ENCODE data around the gene FOXF2.
"Not testable (repeated sequence)": the region's sequence is repeated elsewhere in the genome, so short reads cannot be mapped to it uniquely, and the experiment has no call there.

FOXF2 gene

DNA sequence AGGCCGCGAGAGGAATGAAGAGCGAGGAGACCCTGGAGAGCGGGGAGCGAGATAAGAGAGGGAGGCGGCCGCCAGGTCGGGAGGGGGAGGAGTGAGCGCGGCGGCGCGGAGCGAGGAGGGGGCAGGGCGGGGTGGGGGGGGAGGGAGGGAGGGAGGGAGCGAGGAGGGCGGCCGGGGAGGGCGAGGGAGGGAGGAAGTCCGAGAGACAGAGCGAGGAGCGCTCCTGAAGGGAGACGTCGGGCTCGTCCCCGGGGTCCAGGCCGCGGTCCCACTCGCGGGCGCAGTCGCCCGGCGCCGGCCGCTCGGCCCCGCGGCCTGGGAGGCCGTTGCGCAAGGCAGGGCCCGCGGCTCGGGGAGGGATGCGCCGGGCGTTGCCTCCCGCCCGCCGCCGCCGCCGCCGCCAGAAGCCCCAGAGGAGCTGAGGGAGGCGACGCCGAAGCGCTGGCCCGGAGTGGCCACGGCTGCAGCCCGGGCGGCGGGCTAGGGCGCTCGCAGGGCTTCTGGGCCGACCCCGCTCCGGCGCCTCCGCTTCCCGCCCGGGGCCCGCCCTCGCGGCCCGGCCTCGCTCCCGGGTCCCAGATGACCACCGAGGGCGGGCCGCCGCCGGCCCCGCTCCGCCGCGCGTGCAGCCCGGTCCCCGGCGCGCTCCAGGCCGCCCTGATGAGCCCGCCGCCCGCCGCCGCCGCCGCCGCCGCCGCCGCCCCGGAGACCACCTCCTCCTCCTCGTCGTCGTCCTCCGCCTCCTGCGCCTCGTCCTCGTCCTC lies at the start of gene FOXF2:
FOXF2 (plus strand) TSS at position 208 of the 764 bp plus-strand sequence; CDS start at position 580, 372 bp downstream.
- DNase-seq, result no peak

DNA sequence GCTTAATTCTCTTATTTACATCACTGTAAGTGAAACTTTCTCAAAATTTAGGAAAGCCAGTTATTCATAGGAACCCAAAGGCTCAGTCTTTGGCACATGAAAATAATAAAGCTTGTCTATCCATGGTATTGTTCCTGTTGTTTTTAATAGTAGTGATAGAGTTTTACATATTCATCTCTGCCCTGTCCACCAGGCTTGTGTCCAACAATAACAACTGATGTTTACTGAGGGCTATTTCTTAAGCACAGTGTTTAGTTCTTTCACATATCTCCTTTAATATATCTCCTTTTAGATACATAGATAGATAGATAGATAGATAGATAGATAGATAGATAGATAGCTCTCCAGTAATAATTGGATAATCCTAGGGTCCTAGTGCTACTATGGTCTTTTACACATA lies 43.3 kb upstream of the FOXF2 start:
- no peak for DNase-seq

DNA sequence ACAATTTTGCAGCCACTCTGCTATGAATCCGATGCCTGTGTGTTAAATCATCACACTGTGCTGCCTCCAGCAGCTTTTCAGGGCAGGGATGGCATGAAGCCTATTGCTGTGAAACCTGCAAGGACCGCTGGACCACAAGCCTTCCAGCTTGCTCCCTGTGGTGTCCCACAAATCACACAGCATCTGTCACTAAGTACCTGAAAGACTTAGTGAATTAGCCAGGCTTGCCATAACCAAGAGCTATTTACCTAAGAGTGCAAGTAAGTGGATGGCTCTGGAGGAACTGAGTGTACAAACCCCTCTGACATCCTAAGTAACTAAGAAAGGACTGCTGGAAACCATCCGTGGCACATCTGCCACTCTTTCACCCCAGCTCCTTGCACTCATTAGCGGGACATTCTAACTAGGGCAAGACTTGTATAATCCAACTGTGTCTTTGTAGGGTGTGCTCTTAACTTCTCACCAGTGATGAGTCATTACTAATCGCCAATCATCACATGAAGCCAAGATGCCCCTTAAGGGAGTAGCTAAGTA lies 42.8 kb upstream of the FOXF2 start:
- no peak for DNase-seq

DNA sequence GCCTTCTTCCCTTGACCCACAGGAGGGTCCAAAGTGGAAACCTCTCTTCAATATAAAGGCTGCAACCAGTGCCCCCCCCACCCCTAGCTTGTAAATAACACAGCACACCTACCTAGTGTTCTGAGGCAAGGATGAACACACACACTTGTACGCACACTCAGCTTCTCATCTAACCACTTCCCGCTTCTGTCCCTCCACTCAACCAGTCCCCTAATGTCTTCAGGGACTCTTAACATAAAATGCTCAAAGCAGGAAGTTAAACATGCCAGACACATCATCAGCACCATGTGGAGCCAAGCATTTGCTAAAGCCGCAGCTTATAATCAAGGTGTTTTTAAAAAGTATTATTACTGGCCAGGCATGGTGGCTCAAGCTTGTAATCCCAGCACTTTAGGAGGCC lies 42.2 kb upstream of the FOXF2 start:
- no peak for DNase-seq

DNA sequence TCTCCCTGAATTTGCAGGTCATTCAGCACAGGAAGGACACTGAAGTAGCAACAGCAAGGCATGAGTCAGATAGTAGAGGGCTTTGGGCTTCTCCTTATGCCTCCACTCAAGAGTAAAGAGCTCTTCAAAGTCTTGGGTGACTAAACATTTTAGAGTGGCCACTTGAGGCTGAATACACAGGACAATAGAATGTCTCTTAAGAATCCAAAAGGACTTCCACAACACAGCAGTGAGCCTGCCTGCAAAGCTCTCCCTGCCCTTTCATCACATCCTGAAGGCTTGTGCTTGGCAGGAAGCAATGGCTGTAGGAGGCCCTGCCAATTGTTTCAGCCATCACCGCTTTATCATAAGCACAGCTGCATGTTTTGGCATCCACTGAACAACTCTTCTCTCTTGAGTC lies 40.7 kb upstream of the FOXF2 start:
- no peak for DNase-seq

DNA sequence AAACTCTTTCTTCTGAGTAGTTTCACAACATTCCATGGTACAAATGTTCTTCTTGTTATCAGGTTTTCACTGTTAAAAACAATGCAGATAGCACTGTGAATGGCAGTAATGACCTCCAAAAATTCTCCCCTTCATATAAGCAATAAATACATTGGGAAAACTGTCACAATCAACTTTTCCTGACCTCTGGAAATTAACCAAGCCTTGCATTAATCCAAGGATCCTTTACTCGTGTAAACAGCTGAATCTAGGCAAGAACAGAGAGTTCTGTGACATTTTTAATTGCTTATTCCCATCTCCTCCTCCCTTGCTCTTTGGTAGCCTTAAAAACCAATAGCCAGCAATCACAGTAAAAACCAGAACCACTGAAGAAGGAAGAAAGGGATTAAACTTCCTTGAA lies 39.7 kb upstream of the FOXF2 start:
- DNase-seq, result no peak

DNA sequence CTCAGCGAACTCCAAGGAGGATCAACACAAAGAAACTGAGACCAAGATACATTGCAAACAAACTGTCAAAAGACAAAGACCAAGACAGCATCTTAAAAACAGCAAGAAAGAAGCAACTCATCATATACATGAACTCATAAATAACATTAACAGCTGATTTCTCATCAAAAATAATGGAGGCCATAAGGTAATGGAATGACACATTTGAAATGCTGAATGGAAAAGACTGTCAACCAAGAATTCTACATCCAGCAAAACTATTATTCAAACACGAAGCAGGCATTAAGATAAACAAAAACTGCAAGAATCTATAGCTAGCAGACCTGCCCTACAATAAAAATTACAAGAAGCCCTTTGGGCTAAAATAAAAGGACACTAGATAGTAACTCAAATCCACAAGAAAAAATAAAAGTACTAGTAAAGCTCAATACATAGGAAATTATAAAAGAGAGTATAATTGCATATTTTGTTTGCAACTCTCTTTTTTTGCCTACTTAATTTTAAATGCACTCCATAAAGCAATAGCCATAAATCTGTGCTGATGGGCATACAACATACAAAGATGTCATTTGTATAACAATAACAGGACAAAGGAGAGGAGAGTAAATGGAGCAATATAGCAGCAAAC lies 37.9 kb upstream of the FOXF2 start:
- DNase-seq, result no peak

DNA sequence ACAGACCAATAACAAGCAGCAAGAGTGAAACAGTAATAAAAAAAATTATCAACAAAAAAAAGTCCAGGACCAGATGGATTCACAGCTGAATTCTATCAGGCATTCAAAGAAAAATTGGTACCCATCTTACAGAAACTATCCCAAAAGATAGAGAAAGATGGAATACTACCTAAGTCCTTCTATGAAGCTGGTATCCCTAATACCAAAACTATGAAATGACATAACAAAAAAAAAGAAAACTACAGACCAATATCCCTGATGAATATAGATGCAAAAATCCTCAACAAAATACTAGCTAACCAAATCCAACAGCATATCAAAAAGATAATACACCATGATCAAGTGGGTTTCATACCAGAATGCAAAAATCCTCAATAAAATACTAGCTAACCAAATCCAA lies 34.3 kb upstream of the FOXF2 start:
- DNase-seq, result not testable (repeated sequence)

DNA sequence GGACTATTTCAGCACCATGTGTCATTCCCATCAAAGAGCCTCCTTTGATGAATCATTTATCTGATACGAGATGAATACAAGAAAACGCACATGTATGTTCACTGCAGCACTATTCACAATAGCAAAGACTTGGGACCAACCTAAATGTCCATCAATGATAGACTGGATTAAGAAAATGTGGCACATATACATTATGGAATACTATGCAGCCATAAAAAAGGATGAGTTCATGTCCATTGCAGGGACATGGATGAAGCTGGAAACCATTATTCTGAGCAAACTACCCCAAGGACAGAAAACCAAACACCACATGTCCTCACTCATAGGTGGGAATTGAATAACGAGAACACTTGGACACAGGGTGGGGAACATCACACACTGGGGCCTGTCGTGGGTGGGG lies 27.7 kb upstream of the FOXF2 start:
- not testable (repeated sequence) for DNase-seq

DNA sequence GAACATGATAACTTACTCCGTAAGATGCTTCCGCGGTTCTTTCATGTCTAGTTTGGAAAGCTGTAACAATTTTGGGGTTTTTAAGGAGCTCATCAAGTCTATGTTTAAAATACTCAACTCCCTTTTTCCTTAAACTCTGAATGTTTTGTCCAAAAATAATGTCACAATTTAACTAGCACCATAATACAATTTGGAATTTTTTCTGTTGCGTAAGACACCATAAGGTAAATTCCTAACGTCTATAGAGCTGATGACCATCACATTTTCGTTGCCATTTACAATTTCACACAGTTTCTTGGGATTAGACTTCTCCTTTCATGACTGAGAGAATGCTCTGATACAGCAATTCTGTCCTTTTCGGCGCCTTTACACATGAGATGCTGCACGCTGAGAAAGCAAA lies 26.7 kb upstream of the FOXF2 start:
- no peak for DNase-seq

DNA sequence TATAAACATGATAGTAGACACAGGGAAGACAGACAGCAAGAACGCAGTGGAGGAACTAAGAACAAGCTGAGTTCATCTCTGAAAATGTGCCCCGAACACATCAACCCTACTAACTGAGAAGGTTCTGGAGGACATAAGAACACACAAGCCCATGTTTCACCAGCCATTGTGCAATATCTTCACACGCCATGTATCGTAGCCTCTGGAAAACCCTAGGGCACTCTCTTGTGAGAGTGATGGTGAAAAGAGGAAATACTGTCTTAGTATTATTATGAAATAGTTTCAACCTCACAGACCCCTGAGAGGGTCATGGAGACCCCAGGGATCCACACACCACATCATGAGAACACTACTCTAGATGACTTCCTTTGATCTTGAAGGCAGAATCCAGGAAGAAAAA lies 26.1 kb upstream of the FOXF2 start:
- no peak for DNase-seq

DNA sequence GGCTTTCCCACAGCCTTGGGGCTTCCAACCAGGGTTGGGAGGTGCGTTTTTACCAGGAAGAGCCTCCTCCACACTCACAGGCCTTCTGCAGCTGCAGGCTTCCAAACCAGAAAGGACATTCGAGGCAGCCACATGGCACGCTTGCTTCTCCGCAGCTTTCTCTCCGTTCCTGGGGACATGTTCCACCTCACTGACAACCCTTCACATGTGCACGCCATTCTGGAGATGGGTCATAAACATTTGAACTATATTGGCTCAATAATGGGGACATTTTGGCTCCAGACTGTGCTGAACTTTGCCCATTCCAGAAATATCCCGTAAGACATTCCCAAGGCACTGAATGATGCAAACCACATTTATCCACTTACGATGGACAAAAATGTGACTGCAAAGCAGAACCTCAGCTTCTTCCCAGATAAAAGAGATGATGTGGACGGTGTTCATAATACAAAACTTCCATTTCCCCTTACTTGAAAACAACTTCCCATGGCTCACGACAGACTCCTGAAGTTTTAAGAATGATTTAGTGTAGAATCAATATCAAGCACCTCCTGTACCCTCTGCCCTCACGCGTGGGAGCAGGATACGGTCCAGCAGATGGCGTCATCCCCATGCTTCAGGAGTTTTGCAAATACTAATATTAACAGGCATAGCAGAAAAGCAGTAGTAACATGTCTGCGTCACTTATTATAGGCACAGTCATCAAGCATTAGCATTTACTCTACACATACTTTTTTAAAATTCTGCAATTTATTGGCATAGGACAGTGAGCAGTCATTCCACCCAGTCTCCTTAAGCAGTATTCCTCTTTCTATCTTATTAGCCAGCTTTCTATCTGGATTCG lies 25.4 kb upstream of the FOXF2 start:
- peak; percentile 38 for DNase-seq

DNA sequence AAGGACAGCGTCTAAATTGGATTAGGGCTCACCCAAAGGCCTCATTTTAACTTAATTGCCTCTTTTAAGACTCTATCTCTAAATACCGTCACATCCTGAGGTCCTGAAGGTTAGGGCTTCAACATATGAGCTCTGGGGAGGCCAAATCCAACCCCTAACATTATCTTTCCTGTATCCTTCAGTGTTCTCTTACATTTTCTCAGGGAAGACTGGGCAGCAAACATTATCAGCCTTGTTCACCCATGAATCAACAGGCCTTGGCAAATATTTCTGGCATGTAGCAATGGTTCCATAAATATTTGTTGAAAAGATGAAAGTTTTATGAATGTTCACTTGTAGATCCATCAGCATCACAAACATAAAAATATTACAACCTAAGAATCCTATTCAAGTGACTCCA lies 24.6 kb upstream of the FOXF2 start:
- DNase-seq, result no peak

DNA sequence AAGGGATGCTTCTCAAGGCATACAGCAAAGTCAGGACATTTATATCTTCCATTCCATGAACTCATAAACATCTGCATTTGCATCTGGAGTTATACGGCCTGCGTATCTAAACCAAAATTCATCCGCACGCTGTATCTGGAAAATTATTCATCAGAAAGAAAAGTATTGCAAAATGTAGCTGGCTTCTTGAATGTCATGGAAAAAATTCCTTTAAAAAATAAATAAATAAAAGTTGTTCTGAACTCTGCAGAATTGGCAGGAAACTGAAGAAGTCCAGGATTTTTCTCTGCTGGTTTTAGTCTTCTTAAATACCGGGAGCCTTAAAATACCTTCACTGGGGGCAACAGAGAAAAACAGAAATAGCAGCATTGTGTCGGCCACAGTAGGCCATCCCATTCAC lies 23.7 kb upstream of the FOXF2 start:
- DNase-seq, result no peak

DNA sequence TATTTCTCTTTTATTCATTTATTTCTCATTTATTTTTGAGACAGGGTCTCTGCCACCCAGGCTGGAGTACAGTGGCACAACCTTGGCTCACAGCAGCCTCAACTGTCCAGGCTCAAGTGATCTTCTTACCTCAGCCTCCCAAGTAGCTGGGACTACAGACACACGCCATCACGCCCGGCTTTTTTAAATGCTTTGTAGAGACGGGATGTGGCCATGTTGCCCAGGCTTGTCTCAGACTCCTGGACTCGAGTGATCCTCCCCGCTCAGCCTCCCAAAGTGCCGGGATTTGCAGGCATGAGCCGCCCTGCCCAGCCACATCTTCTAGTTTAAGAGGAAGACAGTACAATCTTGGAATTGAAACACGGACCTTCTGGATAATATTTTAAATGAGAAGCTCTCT lies 21.6 kb upstream of the FOXF2 start:
- no peak for DNase-seq

DNA sequence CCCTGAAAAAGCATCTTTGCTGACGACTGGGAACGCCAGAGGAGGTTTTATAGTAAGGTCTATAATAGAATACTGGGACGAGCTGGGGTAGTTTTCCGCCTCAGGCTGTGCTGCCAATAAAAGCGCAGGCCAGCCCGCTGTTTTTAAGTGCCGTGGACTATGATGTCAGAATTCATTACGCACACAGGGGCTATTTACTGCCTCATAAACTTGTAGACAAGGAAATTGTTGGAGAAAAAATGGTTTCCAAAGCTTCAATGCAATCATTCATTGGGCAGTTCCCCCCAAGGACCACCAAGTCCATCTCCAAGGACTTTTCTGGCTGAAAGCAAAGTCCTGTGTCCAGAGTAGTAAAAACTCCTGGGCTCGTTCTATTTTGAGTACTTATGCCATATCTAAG lies 20.4 kb upstream of the FOXF2 start:
- DNase-seq, result no peak

DNA sequence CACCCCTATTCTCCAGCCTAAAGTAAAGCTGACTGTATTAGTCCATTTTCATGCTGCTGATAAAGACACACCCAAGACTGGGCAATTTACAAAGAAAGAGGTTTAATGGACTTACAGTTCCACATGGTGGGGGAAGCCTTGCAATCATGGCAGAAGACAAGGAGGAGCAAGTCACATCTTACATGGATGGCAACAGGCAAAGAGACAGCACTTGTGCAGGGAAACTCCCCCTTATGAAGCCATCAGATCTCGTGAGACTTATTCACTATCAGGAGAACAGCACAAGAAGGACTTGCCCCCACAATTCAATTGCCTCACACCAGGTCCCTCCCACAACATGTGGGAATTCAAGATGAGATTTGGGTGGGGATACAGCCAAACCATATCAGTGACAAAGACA lies 19.7 kb upstream of the FOXF2 start:
- DNase-seq, result not testable (repeated sequence)

DNA sequence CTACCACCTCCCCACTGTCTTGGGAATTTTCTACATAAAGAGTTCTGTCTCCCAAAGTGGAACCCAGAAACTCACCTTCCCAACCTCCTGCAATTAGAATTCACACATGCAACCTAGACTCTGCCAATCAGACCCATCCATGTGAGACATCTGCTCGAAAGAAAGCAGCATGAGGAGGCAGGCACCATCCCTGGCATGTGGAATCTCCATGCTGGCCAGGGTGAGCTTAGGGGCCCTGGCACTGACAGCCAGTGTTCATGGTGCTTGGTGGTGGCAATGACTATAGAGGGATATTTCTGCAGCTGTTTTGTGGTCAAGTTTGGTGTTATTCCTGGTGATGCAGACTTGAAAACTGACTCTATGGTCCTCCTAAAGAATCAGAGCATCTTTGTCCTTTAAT lies 17.4 kb upstream of the FOXF2 start:
- DNase-seq, result no peak

DNA sequence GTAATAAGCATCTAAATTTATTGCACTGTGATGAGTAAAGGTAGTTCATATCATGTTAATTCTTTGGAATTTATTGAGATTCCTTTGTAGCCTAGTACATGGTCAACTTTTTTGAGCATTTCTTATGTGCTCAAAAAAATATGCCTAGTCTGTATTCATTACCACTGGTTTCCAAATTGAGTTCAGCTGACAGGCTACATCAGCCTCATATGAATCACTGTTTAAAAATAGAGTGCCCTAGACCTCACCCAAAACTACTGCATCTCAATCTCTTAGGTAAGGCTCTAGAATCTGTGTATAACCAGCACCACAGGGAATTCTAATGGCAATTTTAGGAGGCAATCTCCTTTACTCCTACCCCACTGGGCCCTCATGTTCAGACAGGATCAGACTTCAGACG lies 16.7 kb upstream of the FOXF2 start:
- DNase-seq, result no peak

DNA sequence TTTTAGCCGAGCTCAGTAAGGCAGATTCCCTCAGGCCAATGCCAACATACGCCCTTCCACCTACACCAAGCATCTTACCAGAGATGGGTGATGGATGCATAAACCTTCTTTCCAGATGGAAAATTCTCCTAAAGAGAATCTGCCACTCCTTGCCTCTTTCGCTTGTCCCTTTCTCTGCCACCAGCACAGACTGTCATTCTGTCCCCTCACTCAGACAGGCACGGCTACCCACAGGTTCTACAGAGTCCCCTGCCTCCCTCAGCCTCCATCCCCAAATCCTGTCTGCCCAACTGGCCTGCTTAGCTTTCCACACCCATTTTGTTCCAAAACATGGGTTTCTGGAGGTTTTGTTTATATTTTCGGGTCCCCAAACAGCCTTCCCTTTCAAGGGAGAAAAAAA lies 12.7 kb upstream of the FOXF2 start:
- no peak for DNase-seq

DNA sequence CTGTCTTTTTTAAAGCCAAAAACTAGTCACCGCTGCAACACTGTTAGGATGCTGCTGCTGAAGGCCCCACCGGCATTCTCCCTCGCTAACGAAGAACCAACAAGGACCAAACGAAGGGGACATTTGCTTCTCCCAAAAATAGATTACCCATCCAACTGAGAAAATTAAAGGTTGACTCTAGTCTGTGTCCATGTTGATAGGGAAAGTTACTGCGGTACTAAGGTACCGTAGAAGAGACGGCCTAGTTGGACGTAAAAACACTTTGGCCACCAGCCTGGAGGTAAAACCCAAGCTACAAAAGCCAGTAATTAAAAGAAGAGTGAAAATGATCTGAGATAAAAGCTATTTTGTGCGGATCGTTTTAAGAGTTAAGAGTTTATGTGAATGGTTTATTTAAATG lies 11.8 kb upstream of the FOXF2 start:
- no peak for DNase-seq

DNA sequence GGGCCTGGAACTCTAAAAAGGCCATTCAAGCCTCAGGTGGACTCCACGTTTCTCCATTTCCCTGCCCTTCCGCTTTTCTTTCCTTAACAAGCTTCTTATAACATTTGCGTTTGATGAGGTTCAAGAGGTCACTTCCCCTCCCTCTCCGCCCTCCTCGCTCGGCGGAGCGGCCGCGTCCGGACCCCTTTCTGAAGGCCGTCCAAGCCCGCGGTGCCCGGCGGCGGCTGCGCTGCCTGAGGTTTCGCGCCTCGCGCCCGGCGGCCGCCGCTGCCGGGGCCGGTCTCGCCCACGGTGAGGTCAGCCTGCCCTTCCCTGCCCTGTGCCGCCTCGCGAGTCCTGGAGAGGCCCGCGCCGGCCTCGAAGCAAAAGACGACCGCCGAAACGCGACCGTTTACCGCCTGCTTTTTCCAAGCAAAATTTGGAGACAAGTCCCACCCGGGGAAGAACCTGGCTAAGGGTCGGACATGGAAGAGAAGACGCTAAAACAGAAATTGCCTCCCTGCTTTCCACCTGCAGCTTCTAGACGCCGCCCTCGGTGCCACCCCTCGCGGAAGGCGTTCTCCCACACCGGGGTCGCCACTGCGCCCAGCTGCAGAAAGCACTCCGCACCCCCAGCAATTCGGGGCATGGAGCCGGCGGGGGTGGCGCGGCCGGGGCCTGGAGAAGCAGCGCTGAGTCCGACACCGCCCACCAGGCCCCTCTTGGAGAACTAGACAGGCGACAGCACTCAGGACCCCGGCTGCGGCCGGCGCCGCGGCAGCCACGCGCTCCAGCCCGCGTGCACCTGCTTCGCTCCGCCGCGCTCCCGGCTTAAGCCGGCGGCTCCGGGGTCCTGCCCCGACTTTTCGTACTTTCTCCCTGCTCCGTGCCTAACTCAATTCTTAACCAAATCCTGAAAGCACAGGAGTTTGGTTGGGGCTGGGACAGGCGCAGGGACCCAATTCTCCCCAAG lies 11.0 kb upstream of the FOXF2 start:
- no peak for DNase-seq
